Mucosa of descending colon (tissue), 3 donors: ENCODE data around the gene SLC35E1. TPM values are rescaled to one million over a fixed set of nuclear protein-coding genes. Genes with fewer than 3 reads are reported as not detected.
"Not testable (repeated sequence)": the region's sequence is repeated elsewhere in the genome, so short reads cannot be mapped to it uniquely, and the experiment has no call there.

Experiments
- ATAC-seq: fragments of 200-7000 bp; cut with Tn5 transposase; one replicate; pipeline ENCODE4 v1.9.1; 2020; ENCODE audit warnings: mild to moderate bottlenecking, moderate library complexity
- DNase-seq, 3 donors: peaks; one replicate each; pipeline ENCODE4 v3.0.0-alpha.2; 2020
- H3K36me3 ChIP-seq: fragments of 200-600 bp; one replicate; pipeline ENCODE4 v1.8.0; 2021; ENCODE audit warnings: low read depth, mild to moderate bottlenecking
- H3K4me1 ChIP-seq: fragments of 200-600 bp; one replicate; pipeline ENCODE4 v1.8.0; 2021; ENCODE audit warnings: low read depth, mild to moderate bottlenecking
- H3K4me3 ChIP-seq: fragments of 200-600 bp; one replicate; pipeline ENCODE4 v1.8.0; 2021; ENCODE audit warnings: mild to moderate bottlenecking
- H3K9me3 ChIP-seq: fragments of 200-600 bp; one replicate; pipeline ENCODE4 v1.8.0; 2021; ENCODE audit warnings: mild to moderate bottlenecking
- intact Hi-C, 2 donors: fragments of 100-400 bp; cut with DNase I in 1 of 2; cut with micrococcal nuclease in 1 of 2; formaldehyde crosslinking; loops; one replicate each; pipeline versions ENCODE4 v1.11.0 to v1.11.1; 2022; cut with DNase I, micrococcal nuclease
- total RNA-seq, 3 donors: library from RNA; stranded (reverse); fragmentation: NEBNext Ultra II Directional in 2 of 3; extraction: Animal tissue kit (Norgen Biotek cat#: 25700) in 2 of 3; gene quantifications; one replicate each; pipeline versions ENCODE4 v1.2.1 to v1.2.4, GENCODE V29; 2021 to 2023
- TF ChIP-seq, protein P1 (sequence below): fragments of 200-600 bp; IDR thresholded peaks from one replicate; pipeline ENCODE4 v1.8.0; 2022; ENCODE audit warnings: antibody characterized with exemption, mild to moderate bottlenecking
- donor health status: DM: no; HTN: no; CAD: no; lungs with moderate emphysema.
- donor health status: DM: no; HTN: no; CAD: no.
- donor health status: DM: no; HTN: yes; CAD: no.

The SLC35E1 gene
- total RNA-seq, 3 donors from 2014 or later: 34.6 to 45.8 (median 44.0) TPM

DNA sequence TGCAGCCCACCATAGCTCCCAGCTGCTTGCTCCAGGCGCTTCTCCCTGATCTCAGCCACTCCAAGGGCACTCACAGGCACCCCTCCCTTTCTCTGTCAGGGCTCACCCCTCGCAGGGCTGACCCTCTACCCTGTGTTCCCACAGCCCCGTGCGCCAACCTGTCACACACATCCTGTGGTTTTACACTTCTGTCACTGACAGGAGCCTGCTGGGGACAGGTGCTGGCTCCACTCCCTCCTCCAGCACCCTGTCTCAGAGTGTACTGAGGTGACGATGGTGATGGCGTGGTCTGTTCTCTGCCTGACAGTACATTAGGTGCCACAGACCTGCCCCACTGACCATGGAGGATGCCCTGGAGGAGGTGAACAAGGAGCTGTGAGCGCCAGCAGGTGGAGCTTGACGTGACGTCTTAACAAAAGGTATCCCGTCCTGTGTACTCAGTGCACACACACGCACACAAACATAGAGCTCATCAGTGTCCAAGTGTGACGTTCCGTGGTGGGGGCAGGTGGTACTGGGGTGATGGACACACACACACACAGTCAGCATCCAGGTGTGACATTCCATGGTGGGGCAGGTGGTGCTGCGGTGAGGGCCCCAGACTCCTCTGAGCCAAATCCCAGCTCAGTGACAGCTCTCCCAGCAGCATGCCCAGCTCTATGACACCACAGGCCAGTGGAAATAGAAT, 55.1 kb downstream of the SLC35E1 start:
- Histone ChIP-seq H3K4me3 (no peak overlapping the region), H3K36me3 (peaks cover 10% of the 10 kb centered on the region), H3K9me3 (no peaks in the 10 kb centered on the region), H3K4me1 (no peaks in the 10 kb centered on the region)
- ATAC-seq (peak; percentile 17), DNase-seq (no peak)
- TF ChIP-seq, protein P1, sequence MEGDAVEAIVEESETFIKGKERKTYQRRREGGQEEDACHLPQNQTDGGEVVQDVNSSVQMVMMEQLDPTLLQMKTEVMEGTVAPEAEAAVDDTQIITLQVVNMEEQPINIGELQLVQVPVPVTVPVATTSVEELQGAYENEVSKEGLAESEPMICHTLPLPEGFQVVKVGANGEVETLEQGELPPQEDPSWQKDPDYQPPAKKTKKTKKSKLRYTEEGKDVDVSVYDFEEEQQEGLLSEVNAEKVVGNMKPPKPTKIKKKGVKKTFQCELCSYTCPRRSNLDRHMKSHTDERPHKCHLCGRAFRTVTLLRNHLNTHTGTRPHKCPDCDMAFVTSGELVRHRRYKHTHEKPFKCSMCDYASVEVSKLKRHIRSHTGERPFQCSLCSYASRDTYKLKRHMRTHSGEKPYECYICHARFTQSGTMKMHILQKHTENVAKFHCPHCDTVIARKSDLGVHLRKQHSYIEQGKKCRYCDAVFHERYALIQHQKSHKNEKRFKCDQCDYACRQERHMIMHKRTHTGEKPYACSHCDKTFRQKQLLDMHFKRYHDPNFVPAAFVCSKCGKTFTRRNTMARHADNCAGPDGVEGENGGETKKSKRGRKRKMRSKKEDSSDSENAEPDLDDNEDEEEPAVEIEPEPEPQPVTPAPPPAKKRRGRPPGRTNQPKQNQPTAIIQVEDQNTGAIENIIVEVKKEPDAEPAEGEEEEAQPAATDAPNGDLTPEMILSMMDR: no peak
- intact Hi-C loops: no loop called here

DNA sequence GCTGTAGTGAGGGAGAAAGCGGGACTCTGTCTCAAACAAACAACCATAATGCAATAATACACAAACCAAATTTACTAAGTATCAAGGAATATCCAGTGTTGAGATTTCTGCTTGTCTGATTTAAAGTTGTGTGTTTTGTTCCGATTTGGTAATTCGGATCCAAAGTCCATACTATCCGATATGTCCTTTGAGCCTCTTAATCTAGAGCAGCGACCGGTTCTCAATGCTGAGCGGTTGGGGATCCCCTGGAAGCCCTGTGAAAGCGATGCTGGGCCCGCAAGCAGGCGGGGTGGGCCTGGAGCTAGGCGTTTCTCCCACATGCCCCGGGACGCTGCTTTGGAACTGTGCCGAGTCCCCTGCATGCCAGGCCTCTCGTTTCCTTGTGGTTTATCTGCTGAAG, 55.8 kb downstream of the SLC35E1 start:
- Histone ChIP-seq H3K36me3 (peaks cover 10% of the 10 kb centered on the region), H3K4me1 (no peaks in the 10 kb centered on the region), H3K4me3 (no peak overlapping the region), H3K9me3 (no peaks in the 10 kb centered on the region)
- ATAC-seq (no peak), DNase-seq (no peak)
- intact Hi-C loops: no loop called here
- TF ChIP-seq, protein P1: no peak

DNA sequence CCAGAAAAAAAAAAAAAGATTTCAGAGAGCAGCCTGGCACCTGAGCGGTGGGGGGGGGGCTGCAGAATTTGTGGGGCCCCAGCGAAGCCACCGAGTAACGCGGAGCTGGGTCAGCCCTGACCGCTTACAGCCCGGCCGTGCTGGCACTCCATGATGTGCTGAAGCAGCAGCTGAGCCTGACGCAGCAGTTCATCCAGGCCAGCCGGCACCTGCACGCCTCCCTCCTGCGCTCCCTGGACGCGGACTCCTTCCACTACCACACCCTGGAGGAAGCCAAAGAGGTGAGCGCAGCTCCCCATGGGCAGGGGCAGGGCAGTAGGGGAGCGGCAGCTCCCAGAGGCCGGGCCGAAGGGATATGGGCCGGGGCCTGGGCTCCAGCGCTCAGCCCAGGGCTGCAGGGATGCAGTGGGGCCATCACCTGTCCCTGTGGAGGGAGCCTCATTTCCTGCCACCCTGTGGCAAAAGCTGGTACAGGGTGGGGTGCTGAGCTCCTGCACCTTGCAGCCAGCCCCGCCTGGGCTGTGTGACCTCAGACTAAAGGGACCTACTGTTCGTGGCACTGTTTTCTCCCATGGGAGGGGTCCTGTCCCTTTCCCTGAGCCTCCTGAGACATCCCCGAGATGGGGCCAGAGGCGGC, 57.7 kb downstream of the SLC35E1 start:
- intact Hi-C loops: no loop called here
- Histone ChIP-seq H3K9me3 (no peaks in the 10 kb centered on the region), H3K4me1 (no peaks in the 10 kb centered on the region), H3K4me3 (no peak overlapping the region), H3K36me3 (peaks cover 5% of the 10 kb centered on the region)
- ATAC-seq (no peak), DNase-seq (no peak)
- TF ChIP-seq, protein P1: no peak

DNA sequence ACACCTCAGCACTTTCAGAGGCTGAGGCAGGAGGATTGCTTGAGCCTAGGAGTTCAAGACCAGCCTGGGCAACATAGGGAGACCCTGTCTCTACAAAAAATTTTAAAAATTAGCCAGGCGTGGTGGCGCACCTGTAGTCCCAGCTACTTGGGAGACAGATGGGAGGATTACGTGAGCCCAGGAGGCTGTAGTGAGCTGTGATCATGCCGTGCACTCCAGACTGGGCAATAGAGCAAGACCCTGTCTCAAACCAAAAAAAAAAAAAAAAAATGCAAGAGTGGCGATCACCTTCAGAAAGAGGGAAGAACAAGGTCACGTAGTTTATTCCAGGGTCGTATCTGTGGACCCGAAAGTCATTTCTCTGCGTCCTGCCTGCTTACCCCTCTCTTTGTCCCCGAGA, 59.6 kb downstream of the SLC35E1 start:
- H3K4me1 ChIP-seq, H3K36me3 ChIP-seq, H3K9me3 ChIP-seq, ATAC-seq, H3K4me3 ChIP-seq, DNase-seq, intact Hi-C loops: not testable (repeated sequence)

DNA sequence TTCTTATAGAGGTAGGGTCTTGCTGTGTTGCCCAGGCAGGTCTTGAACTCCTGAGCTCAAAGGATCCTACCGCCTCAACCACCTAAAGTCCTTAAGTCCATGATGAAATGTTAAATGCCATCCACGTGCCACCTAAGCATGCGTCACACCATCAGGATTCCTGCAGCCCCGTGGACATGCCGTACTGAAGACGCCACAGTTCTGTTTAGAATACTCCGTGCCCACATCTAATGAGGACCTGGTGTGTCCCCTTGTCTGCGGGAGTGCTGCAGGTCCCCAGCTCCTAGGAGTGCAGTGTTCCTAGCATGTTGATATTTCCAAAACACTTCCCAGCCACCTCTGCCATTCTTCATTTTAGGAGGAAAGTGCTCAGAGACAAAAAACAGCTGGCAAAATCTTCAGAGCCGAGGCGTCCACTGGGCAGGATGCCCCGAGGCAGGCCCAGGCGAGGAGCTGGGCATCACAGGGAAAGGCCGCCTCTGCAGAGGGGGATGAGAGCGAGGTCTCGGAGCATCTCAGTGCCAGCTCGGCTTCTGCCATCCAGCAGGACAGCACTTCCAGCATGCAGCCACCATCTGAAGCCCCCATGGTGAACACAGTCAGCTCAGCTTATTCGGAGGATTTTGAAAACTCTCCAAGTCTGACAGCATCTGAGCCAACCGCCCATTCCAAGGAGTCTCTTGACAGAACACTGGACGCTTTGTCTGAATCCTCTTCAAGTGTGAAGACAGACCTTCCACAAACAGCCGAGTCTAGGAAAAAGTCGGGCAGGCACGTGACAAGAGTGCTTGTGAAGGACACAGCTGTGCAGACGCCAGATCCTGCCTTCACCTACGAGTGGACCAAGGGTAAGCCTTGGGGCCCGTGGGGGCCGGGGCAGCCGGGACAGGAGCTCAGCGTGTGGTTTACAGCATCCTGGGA, 62.8 kb downstream of the SLC35E1 start:
- ATAC-seq (peak; percentile 7), DNase-seq (no peak)
- TF ChIP-seq, protein P1: no peak
- Histone ChIP-seq H3K9me3 (no peaks in the 10 kb centered on the region), H3K4me1 (no peaks in the 10 kb centered on the region), H3K36me3 (no peaks in the 10 kb centered on the region), H3K4me3 (no peak overlapping the region)
- intact Hi-C loops: no loop called here

DNA sequence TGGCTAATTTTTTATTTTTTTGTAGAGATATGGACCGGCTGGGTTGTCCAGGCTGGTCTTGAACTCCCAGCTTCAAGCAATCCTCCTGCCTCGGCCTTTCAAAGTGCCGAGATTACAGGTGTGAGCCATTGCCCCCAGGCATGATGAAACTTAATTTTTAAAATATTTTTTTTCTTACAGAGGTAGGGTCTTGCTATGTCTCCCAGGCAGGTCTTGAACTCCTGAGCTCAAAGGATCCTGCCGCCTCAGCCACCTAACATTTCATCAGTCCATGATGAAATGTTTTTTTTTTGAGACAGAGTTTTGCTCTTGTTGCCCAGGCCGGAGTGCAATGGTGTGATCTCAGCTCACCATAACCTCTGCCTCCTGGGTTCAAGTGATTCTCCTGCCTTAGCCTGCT, 63.7 kb downstream of the SLC35E1 start:
- TF ChIP-seq, protein P1: no peak
- H3K9me3 ChIP-seq: no peaks in the 10 kb centered on the region
- ATAC-seq (no peak), DNase-seq (no peak)
- H3K4me1 ChIP-seq: no peaks in the 10 kb centered on the region
- no peaks in the 10 kb centered on the region for H3K36me3 ChIP-seq
- H3K4me3 ChIP-seq: no peak overlapping the region
- intact Hi-C loops: no loop called here
